Bone marrow (tissue), 2 donors: Measurements from ENCODE around the gene STAM2.

ENCODE experiments used
- DNase-seq, 2 donors: peaks; one replicate each; lab custom pipeline; 2025; lab: John Stamatoyannopoulos, UW

Gene STAM2

DNA sequence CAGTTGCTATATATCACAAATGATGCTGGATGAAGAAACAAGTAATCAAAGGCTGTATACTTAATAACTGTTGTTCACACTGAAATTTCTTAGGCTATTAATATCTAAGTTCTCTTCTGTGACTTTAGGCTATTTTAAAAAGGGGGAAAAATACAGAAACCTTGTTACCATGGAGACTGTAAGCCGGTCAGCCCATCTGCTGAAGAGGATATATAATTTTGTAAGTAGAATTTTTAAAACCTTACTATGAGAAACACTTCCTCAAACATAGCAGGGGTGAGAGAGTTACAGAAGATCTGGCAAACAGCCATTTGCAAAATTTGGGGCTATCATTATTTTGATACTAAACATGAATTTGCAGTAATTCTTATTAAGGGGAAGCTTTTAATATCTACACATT lies 104.5 kb downstream of the STAM2 start:
- peak in 1 of 2 donors; percentile 36 for DNase-seq

DNA sequence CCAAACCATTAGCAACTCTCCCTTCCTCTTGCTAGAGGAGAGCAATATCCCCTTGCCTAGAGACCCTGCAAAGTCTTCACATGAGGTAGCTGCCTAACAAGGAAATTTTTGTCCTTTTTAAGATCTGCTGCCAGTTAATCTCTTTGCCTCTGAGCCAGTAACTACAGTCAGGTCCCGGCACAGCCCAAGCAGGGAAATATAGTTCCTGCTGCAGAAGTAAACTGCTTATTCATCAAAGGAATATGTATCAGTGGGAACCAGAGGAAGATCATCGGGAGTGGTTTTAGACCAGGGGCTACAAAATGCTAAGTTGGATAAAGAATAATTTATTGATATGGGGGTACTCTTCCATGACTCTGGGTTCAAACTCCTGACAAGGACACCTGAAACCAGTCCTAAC lies 107.3 kb downstream of the STAM2 start:
- DNase-seq = no peak

DNA sequence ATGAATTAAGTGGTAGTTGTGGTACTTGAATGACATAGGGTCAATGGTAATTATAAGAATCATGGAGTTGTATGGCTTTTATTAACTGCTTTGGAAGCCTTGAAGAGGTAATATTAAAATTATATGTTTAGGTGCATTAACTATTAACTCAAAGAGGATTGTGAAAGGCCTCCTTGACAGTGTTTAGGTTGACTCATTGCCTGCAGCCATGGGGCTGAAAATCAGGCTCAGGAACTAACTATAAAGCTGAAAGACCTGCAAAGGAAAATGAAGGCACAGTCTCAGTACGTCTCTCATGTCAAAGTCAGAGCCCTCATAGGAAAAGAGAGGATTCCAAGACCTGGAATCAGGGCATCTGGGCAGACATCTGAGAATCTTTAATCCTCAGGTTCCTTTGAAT lies 107.7 kb downstream of the STAM2 start:
- DNase-seq = no peak
